H9 (cell line): ENCODE results near the gene RFPL2. TPM values are rescaled to one million over a fixed set of nuclear protein-coding genes. Genes with fewer than 3 reads are reported as not detected.

Experiments
- DNase-seq: peaks from one replicate; pipeline ENCODE4 v3.0.0-alpha.2; 2017
- H2AFZ ChIP-seq: one replicate; pipeline ENCODE4 v1.6.1; 2013; ENCODE audit warnings: mild to moderate bottlenecking, low read length, control low read depth, moderate library complexity
- H2AK5ac ChIP-seq: 2 replicates; pipeline ENCODE4 v1.6.1; 2013; ENCODE audit warnings: low read length, control low read depth, mixed read lengths; ENCODE audit not compliant: insufficient read length
- H2BK120ac ChIP-seq: one replicate; pipeline ENCODE4 v1.6.1; 2013; ENCODE audit warnings: low read depth, mild to moderate bottlenecking, low read length, control low read depth, inconsistent platforms; ENCODE audit not compliant: poor library complexity, severe bottlenecking
- H2BK12ac ChIP-seq: 2 replicates; pipeline ENCODE4 v1.6.1; 2013; ENCODE audit warnings: low read length, control low read depth, mixed read lengths, low read depth; ENCODE audit not compliant: insufficient read length
- H2BK15ac ChIP-seq: 2 replicates; pipeline ENCODE4 v1.6.1; 2013; ENCODE audit warnings: low read depth, low read length, control low read depth
- H2BK20ac ChIP-seq: one replicate; pipeline ENCODE4 v1.6.1; 2013; ENCODE audit warnings: low read depth, mild to moderate bottlenecking, low read length, control low read depth, inconsistent platforms; ENCODE audit not compliant: poor library complexity, severe bottlenecking
- H2BK5ac ChIP-seq: 2 replicates; pipeline ENCODE4 v1.6.1; 2013; ENCODE audit warnings: low read length, control low read depth, mixed read lengths; ENCODE audit not compliant: insufficient read length
- H3K14ac ChIP-seq: 2 replicates; pipeline ENCODE4 v1.6.1; 2013; ENCODE audit warnings: low read length, control low read depth; ENCODE audit not compliant: insufficient read depth
- H3K18ac ChIP-seq: 2 replicates; pipeline ENCODE4 v1.6.1; 2013; ENCODE audit warnings: low read depth, mild to moderate bottlenecking, mixed read lengths, low read length, control low read depth; ENCODE audit not compliant: insufficient read length
- H3K23ac ChIP-seq: 2 replicates; pipeline ENCODE4 v1.6.1; 2013; ENCODE audit warnings: low read length, control low read depth, mixed read lengths, low read depth; ENCODE audit not compliant: insufficient read length
- H3K23me2 ChIP-seq: 2 replicates; pipeline ENCODE4 v1.6.1; 2013; ENCODE audit warnings: low read depth, mild to moderate bottlenecking, mixed read lengths, low read length, control low read depth; ENCODE audit not compliant: insufficient read length, poor library complexity, severe bottlenecking
- H3K27ac ChIP-seq: 2 replicates; pipeline ENCODE4 v1.5.1; 2013; ENCODE audit warnings: low read length, control low read depth, mixed read lengths, low read depth; ENCODE audit not compliant: insufficient read length
- H3K27me3 ChIP-seq: 2 replicates; pipeline ENCODE4 v1.6.1; 2013; ENCODE audit warnings: low read length, control low read depth, inconsistent platforms; ENCODE audit not compliant: insufficient read depth
- H3K4ac ChIP-seq: 2 replicates; pipeline ENCODE4 v1.6.1; 2013; ENCODE audit warnings: low read depth, mild to moderate bottlenecking, control low read depth, inconsistent platforms, low read length, moderate library complexity
- H3K4me1 ChIP-seq: 2 replicates; pipeline ENCODE4 v1.6.1; 2013; ENCODE audit warnings: low read length, control low read depth, inconsistent platforms; ENCODE audit not compliant: insufficient read depth
- H3K4me2 ChIP-seq: 2 replicates; pipeline ENCODE4 v1.6.1; 2013; ENCODE audit warnings: low read length, control low read depth, mixed read lengths; ENCODE audit not compliant: insufficient read length, insufficient read depth
- H3K56ac ChIP-seq: 2 replicates; pipeline ENCODE4 v1.6.1; 2013; ENCODE audit warnings: low read depth, mild to moderate bottlenecking, mixed read lengths, low read length, control low read depth; ENCODE audit not compliant: insufficient read length
- H3K79me1 ChIP-seq: 2 replicates; pipeline ENCODE4 v1.6.1; 2013; ENCODE audit warnings: low read depth, mild to moderate bottlenecking, moderate library complexity, low read length, control low read depth, inconsistent platforms; ENCODE audit not compliant: insufficient read depth, poor library complexity, severe bottlenecking
- H3K79me2 ChIP-seq: 2 replicates; pipeline ENCODE4 v1.6.1; 2013; ENCODE audit warnings: low read length, control low read depth, inconsistent platforms; ENCODE audit not compliant: insufficient read depth
- H3K9ac ChIP-seq: 2 replicates; pipeline ENCODE4 v1.6.1; 2013; ENCODE audit warnings: low read length, control low read depth, mixed read lengths; ENCODE audit not compliant: insufficient read length; ENCODE audit errors: extremely low read depth
- H3K9me3 ChIP-seq: one replicate; pipeline ENCODE4 v1.6.1; 2013; ENCODE audit warnings: low read depth, low read length, inconsistent platforms; ENCODE audit not compliant: control insufficient read depth
- H3T11ph ChIP-seq: one replicate; pipeline ENCODE4 v1.6.1; 2013; ENCODE audit warnings: mild to moderate bottlenecking, low read length, control low read depth, inconsistent platforms
- H4K20me1 ChIP-seq: one replicate; pipeline ENCODE4 v1.6.1; 2013; ENCODE audit not compliant: control insufficient read depth, insufficient read length, insufficient read depth
- H4K5ac ChIP-seq: 2 replicates; pipeline ENCODE4 v1.6.1; 2013; ENCODE audit warnings: low read depth, mild to moderate bottlenecking, mixed read lengths, low read length, control low read depth; ENCODE audit not compliant: insufficient read length
- H4K8ac ChIP-seq: replicated peaks from 2 replicates; pipeline ENCODE4 v1.6.1; 2013; ENCODE audit warnings: low read length, control low read depth, mixed read lengths, low read depth; ENCODE audit not compliant: insufficient read length
- H4K91ac ChIP-seq: 2 replicates; pipeline ENCODE4 v1.6.1; 2013; ENCODE audit warnings: low read depth, mild to moderate bottlenecking, moderate library complexity, mixed read lengths, low read length, control low read depth; ENCODE audit not compliant: insufficient read length
- H3K27ac Mint-ChIP-seq, 3 experiments: 2 replicates in 2 of 3; 3 replicates in 1 of 3; pipeline ENCODE4 v1.8.0; 2020 to 2021; ENCODE audit warnings: mixed read lengths in 3 of 3, mild to moderate bottlenecking in 1 of 3, moderate library complexity in 1 of 3
- H3K27me3 Mint-ChIP-seq: 2 replicates; pipeline ENCODE4 v1.8.0; 2021; ENCODE audit warnings: low read depth, mild to moderate bottlenecking, moderate library complexity, mixed read lengths
- H3K36me3 Mint-ChIP-seq, 3 experiments: 2 replicates in 2 of 3; 3 replicates in 1 of 3; pipeline ENCODE4 v1.8.0; 2020 to 2021; ENCODE audit warnings: low read depth in 3 of 3, mixed read lengths in 3 of 3; ENCODE audit not compliant: insufficient read depth in 1 of 3
- H3K4me1 Mint-ChIP-seq, 2 experiments: 2 replicates each; pipeline ENCODE4 v1.8.0; 2020; ENCODE audit warnings: mixed read lengths in 2 of 2
- H3K4me3 Mint-ChIP-seq, 2 experiments: 2 replicates in 1 of 2; 3 replicates in 1 of 2; pipeline ENCODE4 v1.8.0; 2020 to 2021; ENCODE audit warnings: mild to moderate bottlenecking in 2 of 2, mixed read lengths in 2 of 2, moderate library complexity in 1 of 2
- H3K9me3 Mint-ChIP-seq, 2 experiments: 2 replicates in 1 of 2; 3 replicates in 1 of 2; pipeline ENCODE4 v1.8.0; 2020; ENCODE audit warnings: mild to moderate bottlenecking in 2 of 2, mixed read lengths in 2 of 2, moderate library complexity in 1 of 2
- WGBS: extraction: QIAGEN DNeasy Blood & Tissue Kit; methylation state at CpG from one replicate; pipeline ENCODE4 v1.1.7; 2013; ENCODE audit warnings: missing lambda C conversion rate, low lambda C conversion rate, mixed read lengths; ENCODE audit not compliant: insufficient read length; ENCODE audit errors: extremely low coverage; 5-methylcytosine and 5-hydroxymethylcytosine counted together
- total RNA-seq: library from RNA; stranded (reverse); gene quantifications from 2 replicates; pipeline ENCODE4 v1.2.1, GENCODE V29; 2021
- TF ChIP-seq, protein P1 (sequence below): fragments of 200-600 bp; sonication (generic); conservative IDR thresholded peaks from 3 replicates; pipeline ENCODE4 v1.8.0; 2021; ENCODE audit warnings: antibody characterized with exemption, mild to moderate bottlenecking

RFPL2 gene
- total RNA-seq, 1 experiment from 2014 or later, result not detected

- H3K27me3 ChIP-seq, result no peaks in the 10 kb centered on the region
- H3K9me3 Mint-ChIP-seq, result no peaks in the 10 kb centered on the region
- no peaks in the 10 kb centered on the region for H3K9me3 ChIP-seq
- no peaks in the 10 kb centered on the region; a peak in 1 of 4 replicates for H3K4me1 Mint-ChIP-seq
- H3T11ph ChIP-seq, result no peak overlapping the region
- H3K79me1 ChIP-seq, result no peaks in the 10 kb centered on the region
- H4K91ac ChIP-seq, result no peak overlapping the region
- no peak for DNase-seq
- H3K18ac ChIP-seq, result no peak overlapping the region
- no peak overlapping the region for H3K4me3 Mint-ChIP-seq
- H3K9ac ChIP-seq, result no peak overlapping the region
- no peaks in the 10 kb centered on the region for H3K23me2 ChIP-seq
- no peaks in the 10 kb centered on the region for H3K79me2 ChIP-seq
- TF ChIP-seq, protein P1, sequence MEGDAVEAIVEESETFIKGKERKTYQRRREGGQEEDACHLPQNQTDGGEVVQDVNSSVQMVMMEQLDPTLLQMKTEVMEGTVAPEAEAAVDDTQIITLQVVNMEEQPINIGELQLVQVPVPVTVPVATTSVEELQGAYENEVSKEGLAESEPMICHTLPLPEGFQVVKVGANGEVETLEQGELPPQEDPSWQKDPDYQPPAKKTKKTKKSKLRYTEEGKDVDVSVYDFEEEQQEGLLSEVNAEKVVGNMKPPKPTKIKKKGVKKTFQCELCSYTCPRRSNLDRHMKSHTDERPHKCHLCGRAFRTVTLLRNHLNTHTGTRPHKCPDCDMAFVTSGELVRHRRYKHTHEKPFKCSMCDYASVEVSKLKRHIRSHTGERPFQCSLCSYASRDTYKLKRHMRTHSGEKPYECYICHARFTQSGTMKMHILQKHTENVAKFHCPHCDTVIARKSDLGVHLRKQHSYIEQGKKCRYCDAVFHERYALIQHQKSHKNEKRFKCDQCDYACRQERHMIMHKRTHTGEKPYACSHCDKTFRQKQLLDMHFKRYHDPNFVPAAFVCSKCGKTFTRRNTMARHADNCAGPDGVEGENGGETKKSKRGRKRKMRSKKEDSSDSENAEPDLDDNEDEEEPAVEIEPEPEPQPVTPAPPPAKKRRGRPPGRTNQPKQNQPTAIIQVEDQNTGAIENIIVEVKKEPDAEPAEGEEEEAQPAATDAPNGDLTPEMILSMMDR, result no peak
- no peak overlapping the region for H2BK120ac ChIP-seq
- H4K5ac ChIP-seq, result no peak overlapping the region
- H2BK12ac ChIP-seq, result no peak overlapping the region
- H3K4me2 ChIP-seq, result no peak overlapping the region
- no peak overlapping the region for H3K4ac ChIP-seq
- no CpG with 5 or more reads among the region's 6 CpGs for WGBS
- no peak overlapping the region for H3K56ac ChIP-seq
- no peak overlapping the region for H2AFZ ChIP-seq
- H2BK15ac ChIP-seq, result no peak overlapping the region; the same call in 1 of the 2 replicates
- H3K36me3 Mint-ChIP-seq, result no peaks in the 10 kb centered on the region
- no peak overlapping the region for H2BK5ac ChIP-seq
- H3K27me3 Mint-ChIP-seq, result peaks cover 40% of the 10 kb centered on the region
- H4K20me1 ChIP-seq, result no peaks in the 10 kb centered on the region
- H3K4me1 ChIP-seq, result no peaks in the 10 kb centered on the region
- no peak overlapping the region for H3K27ac Mint-ChIP-seq
- no peak overlapping the region for H3K23ac ChIP-seq
- H3K27ac ChIP-seq, result no peak overlapping the region
- H2AK5ac ChIP-seq, result no peak overlapping the region
- H3K14ac ChIP-seq, result no peak overlapping the region
- no peak overlapping the region for H2BK20ac ChIP-seq
- H4K8ac ChIP-seq, result no peak overlapping the region
These were observed 39.2 kb downstream of the RFPL2 start for GRCh38 chr22:32165681-32166080.
